Cardiac muscle cell (in vitro differentiated cells and primary cell): Measurements from ENCODE around the gene JAK2. TPM values are rescaled to one million over a fixed set of nuclear protein-coding genes. Genes with fewer than 3 reads are reported as not detected.

Experiments used
- DNase-seq, 2 donors: peaks; one replicate each; pipeline versions ENCODE4 v3.0.0 to v3.0.0-alpha.2; 2010 to 2017; ENCODE audit warnings: low read depth in 1 of 2, low spot score in 1 of 2
- H3K27ac ChIP-seq: fragments of 200-600 bp; sonication (generic); 2 replicates; pipeline ENCODE4 v1.5.1; 2016
- H3K27me3 ChIP-seq: fragments of 200-600 bp; sonication (generic); 2 replicates; pipeline ENCODE4 v1.6.0; 2016; ENCODE audit warnings: control low read depth
- H3K36me3 ChIP-seq: fragments of 200-600 bp; sonication (generic); 2 replicates; pipeline ENCODE4 v1.5.1; 2016; ENCODE audit warnings: control low read depth
- H3K4me1 ChIP-seq: fragments of 200-600 bp; sonication (generic); 2 replicates; pipeline ENCODE4 v1.8.1; 2017; ENCODE audit warnings: low read depth, mild to moderate bottlenecking, mixed run types
- H3K4me3 ChIP-seq: fragments of 200-600 bp; sonication (generic); 2 replicates; pipeline ENCODE4 v1.5.1; 2016; ENCODE audit warnings: mild to moderate bottlenecking
- H3K9me3 ChIP-seq: fragments of 200-600 bp; sonication (generic); 2 replicates; pipeline ENCODE4 v1.5.1; 2017; ENCODE audit warnings: low read depth, mild to moderate bottlenecking, control low read depth
- polyA plus RNA-seq: library from polyadenylated mRNA; unstranded; fragments of >200 nt; fragmentation: Nextera tagmentation; extraction: Ambion mirVana; gene quantifications from 2 replicates; pipeline ENCODE4 v1.2.1, GENCODE V29; 2016
- total RNA-seq: library from RNA; depleted of rRNA; stranded (reverse); fragments of >200 nt; gene quantifications from 2 replicates; pipeline ENCODE4 v1.2.3, GENCODE V29; 2016
- TF ChIP-seq, protein P1 (sequence below): IDR thresholded peaks from 2 replicates; pipeline ENCODE4 v1.5.1; 2012; ENCODE audit warnings: low read depth, mild to moderate bottlenecking, low read length

The JAK2 gene
- total and polyA plus RNA-seq, 2 experiments from 2014 or later, result 3.9 to 6.6 TPM

DNA sequence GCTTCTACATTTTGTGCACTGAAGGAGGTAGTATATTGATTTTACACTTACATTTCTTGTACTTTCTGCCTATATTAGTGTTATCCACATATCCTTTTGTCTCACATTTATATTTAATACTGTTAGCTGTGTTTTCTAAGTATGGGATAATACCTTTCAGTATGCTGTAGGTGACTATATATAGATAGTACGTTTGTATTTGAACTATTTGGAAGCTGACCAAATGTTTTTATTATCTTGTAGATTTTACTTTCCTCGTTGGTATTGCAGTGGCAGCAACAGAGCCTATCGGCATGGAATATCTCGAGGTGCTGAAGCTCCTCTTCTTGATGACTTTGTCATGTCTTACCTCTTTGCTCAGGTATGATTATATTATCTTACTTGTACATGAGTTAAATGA, 59.1 kb downstream of the JAK2 start:
- Histone ChIP-seq H3K9me3 (no peaks in the 10 kb centered on the region), H3K4me3 (no peak overlapping the region), H3K27ac (no peak overlapping the region), H3K27me3 (no peaks in the 10 kb centered on the region), H3K36me3 (peaks cover 6% of the 10 kb centered on the region), H3K4me1 (no peaks in the 10 kb centered on the region)
- TF ChIP-seq, protein P1, sequence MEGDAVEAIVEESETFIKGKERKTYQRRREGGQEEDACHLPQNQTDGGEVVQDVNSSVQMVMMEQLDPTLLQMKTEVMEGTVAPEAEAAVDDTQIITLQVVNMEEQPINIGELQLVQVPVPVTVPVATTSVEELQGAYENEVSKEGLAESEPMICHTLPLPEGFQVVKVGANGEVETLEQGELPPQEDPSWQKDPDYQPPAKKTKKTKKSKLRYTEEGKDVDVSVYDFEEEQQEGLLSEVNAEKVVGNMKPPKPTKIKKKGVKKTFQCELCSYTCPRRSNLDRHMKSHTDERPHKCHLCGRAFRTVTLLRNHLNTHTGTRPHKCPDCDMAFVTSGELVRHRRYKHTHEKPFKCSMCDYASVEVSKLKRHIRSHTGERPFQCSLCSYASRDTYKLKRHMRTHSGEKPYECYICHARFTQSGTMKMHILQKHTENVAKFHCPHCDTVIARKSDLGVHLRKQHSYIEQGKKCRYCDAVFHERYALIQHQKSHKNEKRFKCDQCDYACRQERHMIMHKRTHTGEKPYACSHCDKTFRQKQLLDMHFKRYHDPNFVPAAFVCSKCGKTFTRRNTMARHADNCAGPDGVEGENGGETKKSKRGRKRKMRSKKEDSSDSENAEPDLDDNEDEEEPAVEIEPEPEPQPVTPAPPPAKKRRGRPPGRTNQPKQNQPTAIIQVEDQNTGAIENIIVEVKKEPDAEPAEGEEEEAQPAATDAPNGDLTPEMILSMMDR, result no peak
- DNase-seq, result no peak

DNA sequence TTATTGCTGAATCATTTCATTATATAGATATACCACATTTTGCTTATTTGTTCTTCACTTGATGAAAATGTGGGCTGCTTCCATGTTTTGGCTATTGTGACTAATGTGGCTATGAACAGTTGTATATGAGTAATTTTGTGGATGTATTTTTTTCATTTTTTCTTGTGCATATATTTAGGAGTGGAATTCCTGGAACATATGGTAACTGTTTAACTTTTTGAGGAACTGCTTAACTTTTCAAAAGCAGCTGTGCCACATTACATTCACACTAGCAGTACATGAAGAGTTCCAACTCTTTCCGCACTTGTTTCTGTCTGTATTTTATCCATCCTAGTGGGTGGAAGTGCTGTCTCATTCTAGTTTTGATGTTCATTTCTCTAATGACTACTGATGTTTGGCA, 67.8 kb downstream of the JAK2 start:
- Histone ChIP-seq H3K9me3 (no peaks in the 10 kb centered on the region), H3K27ac (no peak overlapping the region), H3K36me3 (no peaks in the 10 kb centered on the region), H3K4me3 (no peak overlapping the region), H3K27me3 (no peaks in the 10 kb centered on the region), H3K4me1 (no peaks in the 10 kb centered on the region)
- no peak for DNase-seq
- TF ChIP-seq, protein P1, result no peak

DNA sequence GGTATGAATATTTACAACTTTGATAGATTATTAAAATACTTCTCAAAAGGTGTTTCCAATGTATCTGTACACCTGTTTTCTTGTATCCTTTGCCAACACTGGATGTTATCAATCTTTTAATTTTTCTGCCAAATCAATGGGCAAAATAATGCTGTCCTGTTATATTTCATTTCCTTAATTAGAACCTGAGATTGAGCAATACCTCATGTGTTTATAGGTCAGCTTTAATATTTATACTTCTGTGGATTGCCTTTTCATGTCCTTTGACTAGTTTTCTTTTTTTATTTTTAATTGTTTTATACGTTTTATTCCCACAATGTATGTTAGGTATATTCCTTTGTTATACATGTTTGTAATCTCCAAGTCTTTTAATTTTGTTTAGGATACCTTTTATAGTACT, 77.6 kb downstream of the JAK2 start:
- no peak overlapping the region for H3K27ac ChIP-seq
- no peaks in the 10 kb centered on the region for H3K36me3 ChIP-seq
- H3K27me3 ChIP-seq, result no peaks in the 10 kb centered on the region
- no peaks in the 10 kb centered on the region for H3K9me3 ChIP-seq
- H3K4me1 ChIP-seq, result no peaks in the 10 kb centered on the region
- TF ChIP-seq, protein P1, result no peak
- H3K4me3 ChIP-seq, result no peak overlapping the region
- DNase-seq, result no peak

DNA sequence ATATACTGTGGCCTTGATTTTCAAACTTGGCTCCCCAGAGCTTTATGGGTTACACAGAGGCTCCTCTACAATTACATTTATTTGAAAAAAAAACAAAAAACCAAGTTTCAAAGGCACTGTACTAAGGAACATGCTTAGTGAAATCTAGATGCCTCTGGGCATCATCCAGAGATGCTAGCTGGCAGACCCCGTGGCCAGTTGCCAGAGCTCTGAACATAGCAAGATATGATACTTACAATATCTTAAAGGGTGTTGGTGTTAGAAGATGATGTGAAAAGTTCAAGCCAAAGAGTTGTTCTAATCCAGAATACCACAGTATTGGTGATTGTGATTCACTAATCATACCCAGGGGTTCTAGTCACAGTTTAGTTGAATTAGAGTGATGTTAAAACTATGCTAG, 87.8 kb downstream of the JAK2 start:
- Histone ChIP-seq H3K4me3 (no peak overlapping the region), H3K27ac (no peak overlapping the region), H3K36me3 (peaks cover 19% of the 10 kb centered on the region), H3K4me1 (no peaks in the 10 kb centered on the region), H3K27me3 (no peaks in the 10 kb centered on the region), H3K9me3 (no peaks in the 10 kb centered on the region)
- TF ChIP-seq, protein P1, result no peak
- no peak for DNase-seq

DNA sequence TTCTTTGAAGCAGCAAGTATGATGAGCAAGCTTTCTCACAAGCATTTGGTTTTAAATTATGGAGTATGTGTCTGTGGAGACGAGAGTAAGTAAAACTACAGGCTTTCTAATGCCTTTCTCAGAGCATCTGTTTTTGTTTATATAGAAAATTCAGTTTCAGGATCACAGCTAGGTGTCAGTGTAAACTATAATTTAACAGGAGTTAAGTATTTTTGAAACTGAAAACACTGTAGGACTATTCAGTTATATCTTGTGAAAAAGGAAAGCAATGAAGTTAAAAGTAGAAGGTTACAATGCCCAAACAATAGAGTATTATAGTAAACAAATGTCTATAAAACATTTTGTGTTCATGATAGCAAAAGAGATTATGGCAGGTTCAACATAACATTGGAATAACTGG, 88.6 kb downstream of the JAK2 start:
- H3K36me3 ChIP-seq, result peaks cover 19% of the 10 kb centered on the region
- DNase-seq, result no peak

More for the DNA sequence above, 88.6 kb downstream of the JAK2 start:
- TF ChIP-seq, protein P1, result no peak
- no peaks in the 10 kb centered on the region for H3K4me1 ChIP-seq
- H3K4me3 ChIP-seq, result no peak overlapping the region
- no peak overlapping the region for H3K27ac ChIP-seq
- no peaks in the 10 kb centered on the region for H3K27me3 ChIP-seq
- no peaks in the 10 kb centered on the region for H3K9me3 ChIP-seq
